ENCODE measurements around the gene DSE.

The DSE gene

DNA sequence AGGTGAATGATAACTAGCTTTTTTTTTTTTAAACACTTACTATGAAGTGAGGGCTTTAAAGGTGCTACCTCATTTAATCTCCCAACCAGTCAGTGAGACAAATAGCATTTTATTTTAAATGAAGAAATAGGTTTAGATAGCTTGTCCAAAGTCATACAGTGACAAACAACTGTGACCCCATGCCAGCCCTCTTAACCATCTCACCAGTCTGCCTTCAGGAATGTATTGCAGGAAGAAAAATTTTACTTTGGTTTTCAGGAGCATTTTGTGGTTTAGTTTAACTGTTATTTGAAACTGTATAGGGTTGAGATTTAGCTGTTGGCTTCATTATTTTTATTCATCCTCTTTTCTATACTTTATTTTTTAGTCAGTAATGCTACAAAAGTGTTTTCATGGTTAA, 18.6 kb downstream of the DSE start:
- DNase-seq, result no peak

DNA sequence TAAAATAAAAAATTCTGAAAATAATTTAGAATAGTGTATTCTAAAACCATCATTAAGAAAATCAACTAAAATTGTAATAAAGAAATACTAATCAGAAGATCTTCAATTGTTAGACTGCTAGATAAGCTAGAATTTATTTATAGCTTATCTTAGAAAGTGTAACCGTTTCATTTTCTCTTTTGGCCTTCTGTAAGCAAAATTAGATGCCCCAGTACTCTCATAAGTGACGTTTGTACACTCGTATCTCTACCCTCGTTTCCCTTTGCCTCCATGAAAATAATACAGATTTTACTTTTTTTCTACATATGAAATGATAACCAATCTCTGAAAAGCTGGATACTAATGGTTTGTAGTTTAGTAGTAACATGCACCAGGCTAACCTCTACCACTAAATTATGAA, 19.8 kb downstream of the DSE start:
- no peak for DNase-seq

DNA sequence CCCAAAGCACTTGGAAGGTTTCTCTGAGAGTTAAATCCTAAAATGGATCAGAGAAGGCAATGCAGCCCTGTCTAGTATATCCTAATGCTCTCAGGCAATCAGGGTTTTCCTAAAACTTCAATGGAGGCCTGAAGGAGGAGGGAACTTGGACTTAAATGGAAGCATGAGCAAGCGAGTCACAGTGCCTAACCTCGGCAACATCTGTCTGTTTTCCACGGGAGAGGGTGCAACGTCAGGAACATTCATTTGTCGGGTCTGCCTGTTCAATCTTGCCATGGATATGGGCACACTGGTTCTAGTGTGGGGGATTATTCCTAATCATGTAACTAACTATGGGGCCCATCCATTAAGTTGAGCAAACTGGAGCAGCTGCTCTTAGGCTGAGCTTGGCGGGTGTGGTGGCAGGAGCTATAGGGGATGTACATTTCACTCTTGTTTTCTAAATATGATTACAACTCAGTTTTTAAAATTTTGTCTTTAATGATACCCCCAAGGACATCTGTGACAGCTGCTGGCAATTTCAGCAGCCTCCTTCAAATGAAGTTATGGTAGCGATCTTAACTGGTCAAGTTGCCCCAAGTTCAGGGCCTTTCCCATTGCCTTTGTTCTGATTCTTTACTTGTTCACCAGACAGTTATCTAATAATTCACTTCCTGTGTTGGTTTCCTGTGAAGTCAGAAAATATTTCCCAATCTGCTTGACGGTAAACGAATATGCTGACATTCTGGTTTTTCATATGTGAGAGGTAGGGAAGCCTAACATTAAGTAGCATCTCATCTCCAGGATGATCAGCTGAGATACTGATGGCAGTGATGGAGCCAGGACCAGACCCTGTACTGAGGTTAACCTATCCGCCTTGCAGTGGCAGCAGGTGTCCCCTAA, 21.6 kb downstream of the DSE start:
- no peak for DNase-seq

DNA sequence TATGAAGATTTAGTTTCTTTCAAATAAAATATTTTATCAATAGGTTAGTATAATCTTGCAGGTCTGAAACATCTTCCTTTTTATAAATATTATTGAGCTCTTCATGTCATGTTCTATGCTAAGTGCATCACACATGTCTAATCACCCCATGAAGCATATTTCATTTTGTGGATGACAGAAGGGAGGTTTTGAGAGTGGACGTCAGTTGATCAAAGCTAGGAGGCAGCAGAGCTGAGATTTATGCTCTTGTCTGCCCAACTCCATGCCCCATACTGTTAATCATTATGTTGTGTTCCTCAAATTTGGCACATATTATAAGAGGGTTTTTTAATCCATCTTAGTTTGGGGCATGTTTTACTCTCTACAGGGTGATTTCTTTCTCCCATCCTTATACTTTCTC, 22.7 kb downstream of the DSE start:
- no peak for DNase-seq

DNA sequence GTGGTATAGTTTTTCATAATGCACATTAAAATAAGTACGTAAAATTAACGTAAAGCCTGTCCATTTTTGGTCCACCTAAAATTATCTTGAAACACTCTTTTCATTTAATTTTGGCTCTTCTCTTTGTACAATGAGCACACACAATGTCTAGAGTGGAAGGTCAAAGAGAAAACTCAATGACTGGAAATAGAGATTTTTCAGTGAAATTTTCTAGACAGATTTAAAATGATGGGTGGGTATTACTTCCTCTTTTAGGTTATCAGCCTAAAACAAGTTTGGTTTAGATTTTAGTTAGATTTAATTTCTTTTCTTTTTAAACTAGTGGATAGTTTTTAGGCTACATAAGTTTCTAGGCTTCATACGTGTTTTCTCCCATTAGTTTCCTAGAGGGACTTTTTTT, 24.9 kb downstream of the DSE start:
- DNase-seq, result no peak

DNA sequence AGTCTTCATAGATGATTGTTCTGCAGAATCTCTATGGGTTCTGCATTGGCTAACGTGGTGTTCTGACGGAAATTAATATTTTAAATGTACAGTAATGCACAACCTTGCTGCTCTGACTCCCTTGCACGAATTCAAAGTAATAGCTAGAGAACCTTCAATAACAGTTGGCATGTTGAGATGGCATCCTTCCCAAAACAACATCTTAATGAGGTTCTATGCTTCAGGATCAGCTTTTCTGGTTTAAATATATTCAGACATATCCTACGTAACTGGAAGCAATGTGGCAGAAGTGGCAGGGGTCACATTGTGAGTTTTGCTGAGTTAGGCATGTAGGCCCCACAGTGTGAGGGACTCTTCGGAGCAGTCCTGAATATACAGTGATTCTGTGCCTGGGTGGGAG, 25.7 kb downstream of the DSE start:
- DNase-seq, result no peak

DNA sequence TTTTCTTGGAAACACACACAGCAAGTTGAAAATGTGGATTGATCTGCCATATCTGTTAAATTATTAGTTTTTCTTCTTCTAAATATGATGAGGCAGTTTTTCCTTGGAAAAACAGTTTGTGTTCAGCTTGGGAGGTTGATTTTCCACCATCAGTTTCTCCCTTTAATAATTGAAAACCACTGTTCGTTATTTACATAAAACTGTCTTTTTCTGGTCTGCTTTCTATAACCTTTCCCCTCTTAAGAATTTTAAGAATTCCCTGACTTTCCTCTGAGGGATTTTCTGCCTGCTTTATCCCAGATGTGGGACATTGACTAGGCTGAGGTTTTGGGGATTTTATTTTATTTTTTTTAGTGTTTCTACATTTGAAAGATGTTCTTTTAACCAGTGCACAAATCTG, 27.2 kb downstream of the DSE start:
- DNase-seq, result no peak

DNA sequence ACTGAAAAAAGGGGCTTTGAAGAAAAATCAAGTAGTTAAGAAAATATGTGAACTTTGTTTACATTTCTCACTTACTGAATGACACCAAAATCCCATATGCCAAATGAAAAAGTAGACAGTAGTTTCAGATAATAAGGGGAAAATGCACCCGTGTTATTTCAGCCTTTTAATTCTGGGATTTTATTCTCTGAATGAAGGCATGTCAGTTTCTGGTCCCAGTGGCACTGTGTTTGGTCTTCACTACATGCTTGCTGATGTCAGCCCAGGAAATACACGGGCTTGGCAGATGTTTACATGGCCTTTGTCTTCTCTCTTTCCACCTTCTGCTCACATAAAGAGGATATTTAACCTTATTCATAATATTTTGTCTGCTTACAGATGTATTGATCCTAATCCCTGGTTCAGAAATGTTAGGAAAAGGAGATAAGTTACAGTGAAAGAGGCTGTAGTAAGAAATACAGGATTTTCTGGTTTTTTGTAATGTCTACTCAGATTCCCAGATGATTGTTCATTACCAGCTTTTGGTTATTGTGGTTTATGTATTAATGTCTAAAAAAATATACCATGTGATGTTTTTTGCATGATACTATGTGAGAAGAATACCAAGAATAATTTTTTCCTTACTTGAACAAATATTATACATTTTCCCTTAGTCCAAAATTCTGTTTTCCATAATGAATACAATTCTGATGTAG, 27.7 kb downstream of the DSE start:
- DNase-seq, result no peak

DNA sequence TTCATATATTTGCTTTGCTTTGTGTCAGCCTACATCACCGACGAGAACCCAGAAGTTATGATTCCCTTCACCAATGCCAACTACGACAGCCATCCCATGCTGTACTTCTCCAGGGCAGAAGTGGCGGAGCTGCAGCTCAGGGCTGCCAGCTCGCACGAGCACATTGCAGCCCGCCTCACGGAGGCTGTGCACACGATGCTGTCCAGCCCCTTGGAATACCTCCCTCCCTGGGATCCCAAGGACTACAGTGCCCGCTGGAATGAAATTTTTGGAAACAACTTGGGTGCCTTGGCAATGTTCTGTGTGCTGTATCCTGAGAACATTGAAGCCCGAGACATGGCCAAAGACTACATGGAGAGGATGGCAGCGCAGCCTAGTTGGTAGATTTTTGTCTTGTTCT, 28.5 kb downstream of the DSE start:
- DNase-seq, result no peak

DNA sequence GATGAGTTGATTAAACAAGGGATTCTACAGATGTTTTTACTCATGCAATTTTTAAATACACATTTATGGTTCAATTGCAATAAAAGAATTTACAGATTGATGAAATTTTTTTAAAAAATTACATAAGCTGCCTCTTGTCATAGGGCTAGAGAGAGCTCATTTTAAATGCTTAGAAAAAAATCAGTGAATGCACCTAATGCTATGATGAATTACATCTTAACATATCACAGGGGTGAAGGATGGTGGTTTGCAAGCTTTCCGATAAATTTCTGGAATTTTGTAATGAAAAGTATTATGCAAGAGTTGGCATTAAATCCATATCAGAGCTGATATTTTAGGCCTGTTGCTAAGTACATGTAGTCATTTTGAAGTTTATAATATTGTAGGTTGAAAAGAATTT, 29.6 kb downstream of the DSE start:
- no peak for DNase-seq

DNA sequence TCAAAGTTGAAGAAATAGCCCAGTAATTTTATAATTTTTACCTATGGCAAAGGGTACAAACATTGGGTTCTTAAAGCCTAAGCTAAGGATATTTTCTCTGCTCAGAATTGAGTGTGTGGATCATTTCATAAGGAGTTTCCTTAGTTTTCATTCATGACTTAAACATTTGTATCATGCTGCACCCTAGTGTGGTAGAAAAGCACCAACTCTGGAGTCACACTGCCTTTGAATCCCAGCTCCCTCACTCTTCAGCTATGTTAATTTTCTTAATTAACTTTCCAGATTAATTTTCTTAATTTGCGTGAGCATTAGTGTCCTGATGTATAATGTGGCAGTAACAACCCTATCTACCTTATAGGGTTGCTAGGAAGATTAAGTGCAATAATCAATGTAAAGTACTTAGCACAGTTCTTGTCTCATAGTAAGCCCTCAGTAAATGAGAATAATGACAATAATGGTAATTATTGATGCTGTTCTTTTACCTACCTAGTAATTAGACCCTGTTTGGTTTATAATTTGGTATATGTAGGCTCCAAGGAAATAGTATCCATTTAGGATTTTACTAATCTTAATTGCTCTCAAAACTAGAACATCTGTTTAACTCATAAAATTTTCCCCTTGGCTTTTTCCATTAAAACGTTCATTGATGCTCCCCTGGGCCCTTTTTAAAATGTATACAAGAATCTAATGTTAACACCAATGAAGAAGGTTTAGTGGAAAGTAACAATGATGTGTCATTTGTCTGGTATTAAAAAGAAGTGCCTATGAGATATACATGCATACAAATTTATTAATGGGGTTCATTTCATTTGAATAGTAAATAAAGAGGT, 31.6 kb downstream of the DSE start:
- no peak for DNase-seq

DNA sequence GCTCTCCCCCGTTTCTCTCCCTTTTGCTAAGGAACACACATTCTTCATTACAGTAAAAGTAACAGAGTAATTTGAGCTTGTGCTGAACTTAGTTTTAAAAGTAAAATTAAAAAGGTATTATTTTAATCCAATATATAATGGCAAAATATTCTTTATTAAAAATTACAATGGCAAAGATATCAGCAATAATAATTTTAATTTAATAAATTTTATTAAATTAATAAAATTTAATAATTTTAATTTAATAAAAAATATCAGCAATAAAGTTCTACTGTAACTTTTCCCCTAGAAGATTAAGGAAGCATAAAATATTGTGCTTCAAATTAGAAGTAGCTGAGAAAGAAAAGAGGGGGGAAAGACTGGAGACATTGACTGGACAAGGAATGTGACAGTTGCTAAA, 32.5 kb downstream of the DSE start:
- DNase-seq, result no peak

DNA sequence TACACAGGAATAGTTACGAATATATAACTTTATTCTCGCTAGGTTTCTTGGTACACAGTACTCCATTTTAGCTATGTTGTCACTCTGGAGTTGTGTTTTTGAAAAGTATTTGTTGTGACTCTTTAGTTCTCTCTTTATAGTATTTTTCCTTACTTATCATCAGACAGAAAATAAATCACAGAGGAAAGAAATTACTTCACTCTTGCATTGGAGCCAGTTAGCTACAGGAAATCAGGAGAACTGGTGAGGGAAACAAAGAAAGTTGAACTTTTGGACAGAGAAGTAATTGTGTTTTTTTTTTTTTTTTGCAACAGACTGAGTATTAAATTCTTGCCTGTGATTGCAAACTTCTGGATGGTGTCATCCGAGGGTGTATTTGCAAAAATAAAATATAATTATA, 33.9 kb downstream of the DSE start:
- no peak for DNase-seq

DNA sequence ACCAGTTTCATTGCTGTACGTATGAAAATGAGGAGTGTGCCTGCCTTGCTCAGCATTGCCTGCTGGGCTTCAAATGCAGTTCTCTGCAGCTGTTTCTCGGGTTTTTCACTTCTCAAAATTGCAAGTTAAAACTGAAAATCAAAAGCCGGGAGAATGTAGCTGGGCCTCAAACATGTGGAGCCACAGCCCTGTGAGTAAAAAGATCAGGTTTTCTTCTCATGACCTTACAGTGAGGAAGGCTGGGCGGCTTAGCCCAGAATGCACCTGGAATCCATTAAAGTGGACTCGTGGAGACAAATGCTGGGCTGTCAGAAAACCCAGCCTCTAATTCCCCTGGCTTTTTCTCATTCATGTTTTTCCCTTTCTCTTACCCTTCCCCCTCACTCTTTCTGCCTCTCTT, 34.4 kb downstream of the DSE start:
- no peak for DNase-seq

DNA sequence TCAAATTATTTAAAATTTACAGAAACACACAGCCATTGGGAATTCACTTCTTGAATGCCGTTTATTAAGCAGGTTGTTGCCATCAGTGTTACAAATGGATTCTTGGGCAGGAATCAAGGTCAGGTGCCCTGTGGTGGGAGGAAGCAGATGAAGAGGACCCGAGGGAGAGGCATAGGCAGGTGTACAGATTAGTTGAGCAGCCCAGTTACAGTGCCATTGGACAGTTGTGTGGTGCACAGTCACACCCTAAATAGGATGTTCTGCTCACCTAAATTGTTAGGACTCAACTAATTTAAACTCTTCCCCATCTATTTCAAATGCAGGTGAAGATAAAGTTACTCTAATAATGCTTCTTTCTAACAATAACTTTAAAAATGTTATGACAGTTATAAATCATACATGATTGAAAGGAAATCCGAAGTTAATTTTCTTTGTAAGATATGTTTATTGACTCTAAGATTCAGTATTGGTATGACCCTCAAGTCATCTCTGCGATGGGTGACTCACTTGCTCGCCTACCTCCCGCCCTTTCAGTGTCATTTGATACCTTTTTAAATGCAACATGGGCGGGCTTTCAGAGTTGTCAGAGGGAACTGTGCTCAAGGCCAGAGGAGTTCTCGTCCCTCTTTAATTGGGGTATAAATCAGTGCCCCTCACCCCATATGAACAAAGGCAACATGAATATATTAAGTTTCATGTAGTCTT, 35.1 kb downstream of the DSE start:
- no peak for DNase-seq

DNA sequence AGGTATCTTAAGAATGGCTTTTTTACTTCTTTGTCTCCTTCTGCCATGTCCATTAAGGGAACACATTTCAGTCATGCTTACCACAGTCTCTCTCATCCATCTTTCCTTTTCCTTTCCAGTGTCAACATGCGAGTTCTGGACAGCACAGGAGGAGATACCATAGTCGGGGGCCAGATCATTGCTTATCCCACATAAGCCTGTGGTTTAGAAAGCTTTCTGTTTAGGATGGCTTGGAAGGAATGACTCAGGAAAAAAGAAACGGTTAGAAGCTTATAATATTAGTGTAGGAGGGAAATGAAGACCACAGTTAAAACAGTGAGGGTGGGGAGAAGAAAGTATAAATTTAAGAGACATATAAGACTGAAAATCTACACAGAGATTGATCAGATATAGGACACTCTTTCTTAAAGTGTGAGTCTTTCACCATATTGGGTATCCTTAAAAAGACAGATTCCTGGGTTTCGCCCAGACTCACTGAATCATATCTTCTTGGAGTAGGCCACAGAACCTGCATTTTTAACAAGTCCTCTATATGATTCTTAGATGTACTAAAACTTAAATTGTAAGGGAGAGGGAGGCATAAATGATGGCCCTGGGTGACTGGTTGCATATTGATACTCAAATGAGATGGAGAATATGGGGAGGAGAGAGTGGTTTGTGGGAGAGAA, 36.1 kb downstream of the DSE start:
- no peak for DNase-seq

DNA sequence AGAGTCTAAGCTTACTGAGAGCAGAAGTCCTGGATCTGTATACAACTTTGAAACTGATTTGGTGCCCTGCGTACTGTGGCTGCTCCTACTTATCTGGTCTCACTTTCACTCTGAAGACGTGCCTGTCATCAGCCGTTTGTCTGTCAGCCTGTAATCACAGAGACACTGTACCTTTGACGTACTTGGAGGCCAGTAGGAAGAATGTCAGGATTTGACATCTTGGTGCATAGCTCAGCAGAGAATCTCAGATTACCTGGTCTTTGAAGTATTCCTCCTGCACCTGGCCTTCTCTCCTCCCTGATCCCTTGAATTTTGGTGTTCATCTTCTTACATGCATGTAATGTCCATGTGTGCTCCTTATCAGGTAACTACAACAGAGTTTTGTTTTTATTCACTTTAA, 37.7 kb downstream of the DSE start:
- no peak for DNase-seq

DNA sequence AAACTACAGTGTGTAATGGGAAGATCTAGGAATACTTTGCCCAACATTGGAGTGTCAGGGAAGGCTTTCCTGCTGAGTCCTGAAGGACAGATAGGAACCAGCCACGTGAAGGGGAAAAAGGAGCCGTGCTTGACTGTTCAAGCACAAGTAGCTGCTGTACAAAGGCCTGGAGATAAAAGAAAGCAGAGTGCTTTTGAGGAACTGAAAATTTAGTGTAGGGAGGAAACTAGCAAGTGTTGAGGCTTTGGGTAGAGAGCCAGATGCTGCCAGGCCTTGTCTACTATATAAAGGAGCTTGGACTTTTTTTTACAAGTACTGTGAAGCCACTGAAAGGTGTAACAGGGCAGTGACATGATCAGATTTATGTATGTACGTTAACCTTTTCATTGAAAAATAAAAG, 39.0 kb downstream of the DSE start:
- no peak for DNase-seq

DNA sequence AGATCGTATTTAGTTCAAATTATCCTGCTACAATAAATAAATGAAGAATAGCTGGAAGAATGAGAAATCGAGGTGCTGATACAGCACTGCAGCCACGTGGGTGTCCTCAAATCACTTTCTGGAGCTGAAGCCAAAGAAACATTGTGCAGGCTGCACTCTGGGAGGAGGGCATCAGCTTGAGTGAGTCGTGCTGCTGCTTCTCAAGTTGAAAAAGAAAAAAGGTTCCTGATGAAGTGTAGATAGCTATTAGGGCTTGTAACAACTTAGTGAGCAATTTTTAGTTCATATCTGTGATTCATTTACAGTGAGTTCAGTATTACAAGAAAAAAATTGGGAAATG, 40.5 kb downstream of the DSE start:
- no peak for DNase-seq

DNA sequence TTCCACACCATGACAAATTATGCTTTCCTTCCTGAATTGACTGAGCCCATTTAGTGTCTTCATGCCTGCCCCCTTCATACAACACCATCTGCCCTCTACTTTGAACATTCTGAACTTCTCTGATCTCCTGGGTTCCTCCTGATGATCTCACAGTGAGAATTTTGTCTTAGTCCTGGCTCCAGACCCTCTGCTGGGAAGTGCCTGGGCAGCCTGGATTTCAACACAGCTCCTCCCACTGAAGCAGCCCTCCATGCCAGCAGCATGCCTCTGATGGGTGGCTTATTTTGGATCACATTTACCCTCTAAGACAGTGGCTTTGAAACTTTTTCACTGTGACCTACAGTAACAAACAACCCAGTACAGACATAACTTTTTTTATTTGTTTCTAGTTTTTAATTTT, 41.5 kb downstream of the DSE start:
- no peak for DNase-seq

DNA sequence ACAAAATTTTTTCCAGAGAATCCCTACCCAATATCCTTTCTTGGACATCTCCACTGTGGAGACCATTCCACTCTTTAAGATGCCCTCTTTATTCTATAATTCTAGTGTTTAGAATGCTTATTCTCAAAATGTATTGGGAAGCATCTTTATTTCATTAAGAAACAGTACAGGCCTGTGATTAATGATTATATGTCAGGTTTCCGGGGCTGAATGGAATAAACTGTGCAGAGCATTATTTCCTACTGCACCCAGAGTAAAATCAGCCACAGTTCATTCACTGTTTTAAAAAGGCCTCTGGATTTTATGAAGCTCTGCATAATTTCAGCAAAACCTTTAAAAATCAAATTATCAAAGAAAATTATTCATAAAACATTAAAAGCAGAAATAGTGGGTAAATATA, 42.6 kb downstream of the DSE start:
- no peak for DNase-seq

DNA sequence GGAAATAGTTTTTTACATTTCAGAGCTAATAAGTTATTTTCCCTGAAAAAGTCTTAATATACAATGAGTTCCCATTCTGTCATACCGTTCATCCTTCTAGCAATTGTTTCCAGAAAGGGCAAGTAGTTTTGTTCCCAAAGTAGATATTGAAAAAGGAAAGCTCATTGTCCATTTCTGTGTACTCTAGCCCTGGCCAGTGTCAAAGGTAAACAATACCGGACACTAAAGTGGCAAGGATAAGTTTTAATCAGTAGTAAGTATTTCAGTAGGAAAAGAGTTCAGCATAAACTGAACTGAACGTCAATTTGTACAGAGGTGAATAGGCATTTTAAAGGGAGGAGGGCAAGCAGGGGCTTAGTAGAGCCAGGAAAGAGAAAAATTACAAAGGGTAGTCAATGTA, 46.9 kb downstream of the DSE start:
- no peak for DNase-seq

Data from stimulated activated CD4-positive, alpha-beta T cell treated with anti-CD3 and anti-CD28 coated beads, Interleukin-4, amount 100 ng/mL, for 1 hour (primary cell).